ENCODE data around the gene PSME2. TPM values are rescaled to one million over a fixed set of nuclear protein-coding genes. Genes with fewer than 3 reads are reported as not detected.

The PSME2 gene
- total and polyA plus RNA-seq, 10 of the 15 experiments (the other 5 are each of a cell fraction or from before 2014, with no cell fraction given) = 510 to 3,542 (median 913) TPM

GRCh38 chr14:24132061-24132685 lies 14.2 kb downstream of the PSME2 start:
- no peaks in the 10 kb centered on the region for H4K20me1 ChIP-seq (ENCODE audit: control insufficient read depth, insufficient read depth)
- no peak overlapping the region for H2AFZ ChIP-seq (ENCODE audit: control insufficient read depth, low read depth, low read length)
- no peak for FAIRE-seq
- DNase-seq (ENCODE audit: low read depth, low spot score) = no peak
- no peaks in the 10 kb centered on the region for H3K27me3 ChIP-seq (replicated peaks in 1 of 2; ENCODE audit: control insufficient read depth in 2 of 2, insufficient read depth in 2 of 2, low read length in 1 of 2)
- RAD21 ChIA-PET (ENCODE audit: unreplicated experiment) = no interaction called here
- CTCF ChIA-PET = interaction anchor here (1.6 kb wide), 1 partner anchor 41 kb away, joined by 4 read pairs; no protein-coding TSS in a partner anchor
- no peak for TF ChIP-seq TBL1XR1 (IDR thresholded peaks at IDR 0.05; ENCODE audit: low read depth, low read length)
- TF ChIP-seq E2F4 (IDR thresholded peaks at IDR 0.05; ENCODE audit: low read depth, low read length) = no peak
- TF ChIP-seq TCF12 (IDR thresholded peaks at IDR 0.05; ENCODE audit: low read depth, low read length) = 0 out of 2 replicates have a peak, but pooled peaks have one; percentile 29
- no peak overlapping the region for H3K9ac ChIP-seq (ENCODE audit: control insufficient read depth, insufficient read depth, low read length)
- intact Hi-C loops (cut with micrococcal nuclease; ENCODE audit: unreplicated experiment) (no loop called here), in situ Hi-C loops (cut with MboI) (no loop called here)
- ATAC-seq = no peak
- no peaks in the 10 kb centered on the region; a peak in 1 of 4 replicates for H3K36me3 ChIP-seq (ENCODE audit: control insufficient read depth in 2 of 2, insufficient read depth in 2 of 2, low read length in 1 of 2)
- SMC1A ChIA-PET (ENCODE audit: uncharacterized antibody, unreplicated experiment) = interaction anchor here (0.9 kb wide), 2 partner anchors 9 to 18 kb away, joined by 3 to 4 read pairs; no protein-coding TSS in a partner anchor
- no peaks in the 10 kb centered on the region for H3K9me3 ChIP-seq (replicated peaks; ENCODE audit: control insufficient read depth, insufficient read depth, low read length)
- H3K27ac ChIP-seq (ENCODE audit: control insufficient read depth, insufficient read depth) = no peak overlapping the region
- POLR2A ChIA-PET = interaction anchor here (11.6 kb wide), 1 partner anchor 11 kb away, joined by 276 read pairs; the partner anchor contains the start of genes DCAF11 and NRL
- no TSS peak for BruUV-seq (replicated peaks)
- H3K4me1 ChIP-seq (ENCODE audit: control insufficient read depth, insufficient read depth, low read length) = peaks cover 28% of the 10 kb centered on the region
- peaks cover 15% of the 10 kb centered on the region for H3K79me2 ChIP-seq (ENCODE audit: control insufficient read depth, insufficient read depth, low read length)
- WGBS (ENCODE audit: insufficient coverage, insufficient replicate concordance, low lambda C conversion rate, missing lambda C conversion rate) = 46% methylated on average over 24 of the region's 24 CpGs
- no peak overlapping the region; the same call in 1 of the 2 replicates for H3K4me2 ChIP-seq (ENCODE audit: control insufficient read depth, insufficient read depth)
- no peak overlapping the region for H3K4me3 ChIP-seq

- H3K9me3 ChIP-seq (replicated peaks; ENCODE audit: control insufficient read depth, insufficient read depth, low read length) = no peaks in the 10 kb centered on the region
- BruUV-seq (replicated peaks) = no TSS peak
- RAD21 ChIA-PET (ENCODE audit: unreplicated experiment) = interaction anchor here (1.1 kb wide), 1 partner anchor 17 kb away, joined by 3 read pairs; the partner anchor contains the start of genes DCAF11 and NRL
- no peaks in the 10 kb centered on the region for H4K20me1 ChIP-seq (ENCODE audit: control insufficient read depth, insufficient read depth)
- no peak for FAIRE-seq
- no peak for DNase-seq (ENCODE audit: low read depth, low spot score)
- intact Hi-C loops (cut with micrococcal nuclease; ENCODE audit: unreplicated experiment) (no loop called here), in situ Hi-C loops (cut with MboI) (no loop called here)
- no peak overlapping the region for H3K4me3 ChIP-seq
- H3K27ac ChIP-seq (ENCODE audit: control insufficient read depth, insufficient read depth) = no peak overlapping the region
- no peak overlapping the region for H3K9ac ChIP-seq (ENCODE audit: control insufficient read depth, insufficient read depth, low read length)
- POLR2A ChIA-PET = interaction anchor here (11.6 kb wide), 1 partner anchor 10 kb away, joined by 276 read pairs; the partner anchor contains the start of genes DCAF11 and NRL
- H3K27me3 ChIP-seq (replicated peaks in 1 of 2; ENCODE audit: control insufficient read depth in 2 of 2, insufficient read depth in 2 of 2, low read length in 1 of 2) = no peaks in the 10 kb centered on the region
- no peaks in the 10 kb centered on the region for H3K36me3 ChIP-seq (ENCODE audit: control insufficient read depth in 2 of 2, insufficient read depth in 2 of 2, low read length in 1 of 2)
- no peak overlapping the region for H3K4me2 ChIP-seq (ENCODE audit: control insufficient read depth, insufficient read depth)
- SMC1A ChIA-PET (ENCODE audit: uncharacterized antibody, unreplicated experiment) = interaction anchor here (0.9 kb wide), 1 partner anchor 9 kb away, joined by 4 read pairs; no protein-coding TSS in a partner anchor
- 85% methylated on average over 13 of the region's 15 CpGs for WGBS (ENCODE audit: insufficient coverage, insufficient replicate concordance, low lambda C conversion rate, missing lambda C conversion rate)
- H2AFZ ChIP-seq (ENCODE audit: control insufficient read depth, low read depth, low read length) = no peak overlapping the region
- H3K79me2 ChIP-seq (ENCODE audit: control insufficient read depth, insufficient read depth, low read length) = peaks cover 9% of the 10 kb centered on the region
- CTCF ChIA-PET = no interaction called here
- H3K4me1 ChIP-seq (ENCODE audit: control insufficient read depth, insufficient read depth, low read length) = peaks cover 24% of the 10 kb centered on the region
- TF ChIP-seq ETV6 (conservative IDR thresholded peaks at IDR 0.05 in 1 of 2, IDR thresholded peaks at IDR 0.05 in 1 of 2; ENCODE audit: borderline replicate concordance in 1 of 2, low read depth in 1 of 2) = no peak
- TF ChIP-seq SREBF1 (IDR thresholded peaks at IDR 0.05; ENCODE audit: low read length) = no peak
- no peak for ATAC-seq
Observed at GRCh38 chr14:24131549-24131966, 14.9 kb downstream of the PSME2 start.
